Adrenal gland (tissue), 5 donors: Measurements from ENCODE around the gene CCDC85C.

Source experiments
- POLR2A ChIP-seq, 2 donors: fragments of 450-650 bp; IDR thresholded peaks; one replicate each; pipeline ENCODE4 v1.6.1; 2017; ENCODE audit warnings: antibody characterized with exemption in 2 of 2, mild to moderate bottlenecking in 2 of 2, moderate library complexity in 1 of 2
- TF ChIP-seq, protein P1 (sequence below), 6 experiments: fragments of 450-650 bp in 4 of 6; fragments of 200-600 bp in 2 of 6; sonication (generic) in 1 of 6; IDR thresholded peaks; 1 replicate in 5 of 6; 2 replicates in 1 of 6; pipeline versions ENCODE4 v1.5.1 to v1.8.0; 2016 to 2021; ENCODE audit warnings: antibody characterized with exemption in 6 of 6, mild to moderate bottlenecking in 2 of 6, moderate library complexity in 1 of 6
- donor health status: DM: no; HTN: no; CAD: no.

DNA sequence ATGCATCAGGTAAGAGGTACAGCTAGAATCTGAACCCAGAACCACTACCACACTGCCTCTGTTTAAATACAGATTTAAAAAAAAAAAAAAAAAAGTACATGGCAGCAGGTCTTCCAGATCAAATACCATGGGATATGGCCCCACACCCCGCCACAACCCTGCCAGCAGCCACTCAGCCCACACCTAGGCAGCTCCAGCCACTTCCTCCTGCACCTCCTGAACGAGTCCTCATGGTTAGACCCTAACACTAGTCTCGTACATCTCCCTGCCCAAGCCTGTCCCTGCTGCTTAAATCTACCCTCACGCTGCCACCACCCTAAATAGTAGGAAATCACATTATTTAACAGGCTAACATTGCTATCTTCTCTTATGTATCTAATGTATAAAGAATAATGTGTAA, 135.9 kb downstream of the CCDC85C start:
- TF ChIP-seq, protein P1, sequence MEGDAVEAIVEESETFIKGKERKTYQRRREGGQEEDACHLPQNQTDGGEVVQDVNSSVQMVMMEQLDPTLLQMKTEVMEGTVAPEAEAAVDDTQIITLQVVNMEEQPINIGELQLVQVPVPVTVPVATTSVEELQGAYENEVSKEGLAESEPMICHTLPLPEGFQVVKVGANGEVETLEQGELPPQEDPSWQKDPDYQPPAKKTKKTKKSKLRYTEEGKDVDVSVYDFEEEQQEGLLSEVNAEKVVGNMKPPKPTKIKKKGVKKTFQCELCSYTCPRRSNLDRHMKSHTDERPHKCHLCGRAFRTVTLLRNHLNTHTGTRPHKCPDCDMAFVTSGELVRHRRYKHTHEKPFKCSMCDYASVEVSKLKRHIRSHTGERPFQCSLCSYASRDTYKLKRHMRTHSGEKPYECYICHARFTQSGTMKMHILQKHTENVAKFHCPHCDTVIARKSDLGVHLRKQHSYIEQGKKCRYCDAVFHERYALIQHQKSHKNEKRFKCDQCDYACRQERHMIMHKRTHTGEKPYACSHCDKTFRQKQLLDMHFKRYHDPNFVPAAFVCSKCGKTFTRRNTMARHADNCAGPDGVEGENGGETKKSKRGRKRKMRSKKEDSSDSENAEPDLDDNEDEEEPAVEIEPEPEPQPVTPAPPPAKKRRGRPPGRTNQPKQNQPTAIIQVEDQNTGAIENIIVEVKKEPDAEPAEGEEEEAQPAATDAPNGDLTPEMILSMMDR (IDR thresholded peaks at IDR 0.05), result no peak
- no peak for TF ChIP-seq POLR2A (IDR thresholded peaks at IDR 0.05)
